C4-2B (cell line): ENCODE measurements around the gene ZNF592.
A peak's percentile ranks its signal among the peaks of the same experiment; 100 is the strongest.

Source experiments
- H3K27ac ChIP-seq: fragments of 450-650 bp; 2 replicates; pipeline ENCODE4 v1.5.1; 2017
- ZFX ChIP-seq: fragments of 450-650 bp; IDR thresholded peaks from 2 replicates; pipeline ENCODE4 v1.6.1; 2017
- TF ChIP-seq, protein P1 (sequence below): fragments of 450-650 bp; conservative IDR thresholded peaks from 2 replicates; pipeline ENCODE4 v1.5.1; 2017; ENCODE audit warnings: mild to moderate bottlenecking

The ZNF592 gene

DNA sequence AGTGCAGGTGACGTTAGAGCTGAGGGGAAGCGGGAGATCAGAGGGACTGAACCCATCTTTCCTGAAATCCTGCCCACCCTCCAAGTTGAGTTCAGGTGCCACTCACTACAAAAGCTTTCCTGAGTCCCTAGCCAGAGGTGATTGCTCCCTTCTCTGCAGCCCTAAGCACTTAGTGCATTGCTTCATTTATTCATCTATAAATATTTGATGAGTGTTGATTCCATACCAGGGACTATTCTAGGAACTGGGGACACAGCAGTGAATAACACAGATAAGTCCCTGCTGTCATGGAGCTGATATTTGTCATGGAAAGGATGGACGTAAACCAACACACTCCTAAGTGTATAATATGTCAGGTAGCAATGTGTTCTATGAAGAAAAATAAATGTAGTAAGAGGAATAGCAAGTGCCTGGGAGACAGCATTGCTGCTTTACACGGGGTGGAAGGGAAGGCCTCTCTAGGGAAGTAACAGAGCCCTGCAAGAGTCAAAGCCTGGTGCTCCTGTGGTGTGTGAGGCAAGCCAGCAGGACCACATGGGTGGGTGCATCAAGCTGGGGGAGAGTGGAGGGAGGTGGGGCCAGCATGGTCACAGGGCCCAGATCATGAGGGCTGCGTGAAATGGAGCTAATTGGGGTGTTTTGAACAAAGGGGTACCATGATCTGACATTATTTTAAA is 87.4 kb downstream of the ZNF592 start:
- TF ChIP-seq, protein P1, sequence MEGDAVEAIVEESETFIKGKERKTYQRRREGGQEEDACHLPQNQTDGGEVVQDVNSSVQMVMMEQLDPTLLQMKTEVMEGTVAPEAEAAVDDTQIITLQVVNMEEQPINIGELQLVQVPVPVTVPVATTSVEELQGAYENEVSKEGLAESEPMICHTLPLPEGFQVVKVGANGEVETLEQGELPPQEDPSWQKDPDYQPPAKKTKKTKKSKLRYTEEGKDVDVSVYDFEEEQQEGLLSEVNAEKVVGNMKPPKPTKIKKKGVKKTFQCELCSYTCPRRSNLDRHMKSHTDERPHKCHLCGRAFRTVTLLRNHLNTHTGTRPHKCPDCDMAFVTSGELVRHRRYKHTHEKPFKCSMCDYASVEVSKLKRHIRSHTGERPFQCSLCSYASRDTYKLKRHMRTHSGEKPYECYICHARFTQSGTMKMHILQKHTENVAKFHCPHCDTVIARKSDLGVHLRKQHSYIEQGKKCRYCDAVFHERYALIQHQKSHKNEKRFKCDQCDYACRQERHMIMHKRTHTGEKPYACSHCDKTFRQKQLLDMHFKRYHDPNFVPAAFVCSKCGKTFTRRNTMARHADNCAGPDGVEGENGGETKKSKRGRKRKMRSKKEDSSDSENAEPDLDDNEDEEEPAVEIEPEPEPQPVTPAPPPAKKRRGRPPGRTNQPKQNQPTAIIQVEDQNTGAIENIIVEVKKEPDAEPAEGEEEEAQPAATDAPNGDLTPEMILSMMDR: no peak
- TF ChIP-seq ZFX: no peak
- H3K27ac ChIP-seq: no peak overlapping the region

DNA sequence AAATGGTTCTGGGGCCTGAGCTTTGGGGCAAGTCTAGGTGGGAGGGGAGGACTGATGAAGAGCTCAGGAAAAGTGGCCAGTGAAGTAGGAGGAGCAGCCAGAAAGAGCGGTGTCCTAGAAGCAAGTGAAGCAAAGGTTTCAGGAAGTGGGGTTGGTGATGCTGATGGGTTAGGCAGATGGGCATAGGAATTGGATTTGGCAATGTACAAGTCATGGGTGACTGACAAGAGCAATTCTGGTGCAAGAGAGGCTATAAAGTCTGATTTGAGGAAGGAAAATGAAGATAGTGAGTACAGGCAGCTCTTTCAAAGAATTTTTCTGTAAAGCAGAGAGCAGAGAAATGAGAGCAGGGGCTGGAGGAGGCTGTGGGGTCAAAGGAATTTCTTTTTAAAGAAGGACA is 88.5 kb downstream of the ZNF592 start:
- H3K27ac ChIP-seq: no peak overlapping the region
- no peak for TF ChIP-seq ZFX

DNA sequence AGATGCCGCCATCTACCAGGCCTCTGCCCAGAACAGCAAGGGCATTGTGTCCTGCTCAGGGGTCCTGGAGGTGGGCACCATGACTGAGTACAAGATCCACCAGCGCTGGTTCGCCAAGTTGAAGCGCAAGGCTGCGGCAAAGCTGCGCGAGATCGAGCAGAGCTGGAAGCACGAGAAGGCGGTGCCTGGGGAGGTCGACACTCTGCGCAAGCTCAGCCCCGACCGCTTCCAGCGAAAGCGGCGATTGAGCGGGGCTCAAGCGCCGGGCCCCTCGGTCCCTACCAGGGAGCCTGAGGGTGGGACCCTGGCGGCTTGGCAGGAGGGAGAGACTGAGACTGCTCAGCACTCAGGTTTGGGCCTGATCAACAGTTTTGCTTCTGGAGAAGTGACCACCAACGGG is 91.3 kb downstream of the ZNF592 start:
- no peak overlapping the region for H3K27ac ChIP-seq
- TF ChIP-seq, protein P1: no peak
- TF ChIP-seq ZFX: no peak

DNA sequence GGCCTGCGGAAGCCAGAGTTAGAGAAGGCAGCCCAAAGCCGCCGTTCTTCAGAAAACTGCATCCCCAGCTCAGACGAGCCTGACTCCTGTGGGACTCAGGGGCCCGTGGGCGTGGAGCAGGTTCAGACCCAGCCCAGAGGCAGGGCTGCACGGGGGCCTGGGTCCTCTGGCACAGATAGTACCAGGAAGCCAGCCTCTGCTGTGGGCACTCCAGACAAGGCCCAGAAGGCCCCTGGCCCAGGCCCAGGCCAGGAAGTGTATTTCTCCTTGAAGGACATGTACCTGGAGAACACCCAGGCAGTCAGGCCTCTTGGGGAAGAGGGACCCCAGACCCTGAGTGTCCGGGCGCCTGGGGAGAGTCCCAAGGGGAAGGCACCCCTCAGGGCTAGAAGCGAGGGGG is 91.9 kb downstream of the ZNF592 start:
- no peak overlapping the region; the same call in 1 of the 2 replicates for H3K27ac ChIP-seq
- TF ChIP-seq ZFX: no peak
- TF ChIP-seq, protein P1: no peak

DNA sequence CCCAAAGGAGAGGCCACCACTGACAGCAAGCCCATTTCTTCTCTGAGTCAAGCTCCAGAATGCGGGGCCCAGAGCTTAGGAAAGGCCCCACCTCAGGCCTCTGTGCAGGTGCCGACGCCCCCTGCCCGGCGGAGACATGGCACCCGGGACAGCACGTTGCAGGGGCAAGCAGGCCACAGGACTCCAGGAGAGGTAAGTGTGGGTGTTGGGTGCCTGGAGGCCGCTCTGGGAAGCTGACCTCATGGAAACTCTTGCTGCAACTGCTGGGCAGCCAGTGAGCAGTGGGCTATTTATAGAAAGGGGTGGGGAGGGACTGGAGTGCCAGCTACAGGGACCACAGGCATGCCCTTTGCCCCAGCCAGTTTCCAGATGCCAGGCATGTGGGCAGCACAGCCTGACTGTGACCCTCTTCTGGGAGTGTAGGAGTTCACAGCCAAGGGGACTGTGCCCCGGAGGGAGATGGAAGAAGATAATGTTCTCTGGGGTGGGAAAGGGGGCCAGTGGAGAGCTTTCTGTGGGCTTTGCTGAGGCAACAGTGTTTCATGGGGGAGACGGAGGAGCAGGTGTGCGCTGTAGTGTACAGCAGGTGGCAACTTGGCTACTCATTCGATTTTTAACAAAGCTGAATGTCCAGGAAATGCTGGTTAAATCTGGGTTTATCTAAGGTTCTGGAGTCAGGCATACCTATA is 92.5 kb downstream of the ZNF592 start:
- TF ChIP-seq ZFX: no peak
- TF ChIP-seq, protein P1: no peak
- H3K27ac ChIP-seq: no peak overlapping the region; the same call in 1 of the 2 replicates

DNA sequence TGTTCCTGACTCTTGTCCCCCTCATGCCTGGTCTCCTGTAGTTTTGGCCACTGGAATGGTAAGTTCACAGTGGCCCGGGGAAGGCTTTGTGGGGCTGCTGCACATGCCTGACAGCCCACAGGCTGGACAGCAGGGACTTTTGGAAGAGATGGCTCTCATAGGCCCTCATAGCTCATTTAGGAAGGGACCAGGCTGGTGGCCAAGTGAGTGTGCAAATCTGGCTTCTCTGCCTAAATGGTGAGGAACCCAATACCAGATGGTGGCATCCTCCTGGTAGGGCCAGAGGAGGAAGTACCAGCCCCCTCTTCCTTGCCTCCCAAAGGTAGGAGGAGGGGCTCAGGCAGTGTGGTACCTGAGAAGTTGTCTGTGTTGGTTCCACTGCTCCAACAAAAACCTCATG is 94.4 kb downstream of the ZNF592 start:
- TF ChIP-seq, protein P1: no peak
- no peak for TF ChIP-seq ZFX
- H3K27ac ChIP-seq: no peak overlapping the region

DNA sequence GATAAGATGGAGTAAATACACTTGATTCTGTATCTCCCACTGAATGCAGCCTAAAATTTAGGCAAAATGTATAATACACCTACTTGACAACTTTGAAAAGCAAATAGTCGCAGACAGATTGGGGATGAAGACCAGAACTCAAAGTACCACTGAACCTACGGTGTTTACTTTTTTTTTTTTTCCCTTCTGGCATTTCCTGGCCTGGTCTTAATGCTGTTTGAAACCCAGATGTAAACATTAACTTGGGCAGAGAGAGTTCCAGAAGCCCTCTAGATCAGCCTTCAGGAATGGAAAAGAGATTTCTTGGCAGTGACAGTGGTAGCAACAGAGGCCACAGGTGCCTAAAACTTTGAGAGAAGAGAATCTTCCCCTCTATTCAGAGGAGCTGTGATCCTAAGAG is 96.6 kb downstream of the ZNF592 start:
- TF ChIP-seq, protein P1: no peak
- no peak for TF ChIP-seq ZFX
- H3K27ac ChIP-seq: peak overlapping the region; percentile 30

DNA sequence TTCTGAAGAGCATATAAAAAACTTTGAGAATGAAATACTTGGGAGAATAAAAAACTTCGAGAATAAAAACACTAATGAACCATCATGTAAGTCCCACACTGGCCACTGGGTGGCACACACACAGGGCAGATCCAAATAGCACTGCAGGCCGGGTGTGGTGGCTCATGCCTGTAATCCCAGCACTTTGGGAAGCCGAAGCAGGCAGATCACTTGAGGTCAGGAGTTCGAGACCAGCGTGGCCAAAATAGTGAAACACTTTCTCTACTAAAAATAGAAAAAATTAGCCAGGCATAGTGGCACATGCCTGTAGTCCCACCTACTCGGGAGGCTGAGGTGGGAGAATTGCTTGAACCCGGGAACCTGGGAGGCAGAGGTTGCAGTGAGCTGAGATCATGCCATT is 97.2 kb downstream of the ZNF592 start:
- H3K27ac ChIP-seq: peak overlapping the region; percentile 25
- TF ChIP-seq, protein P1: peak; percentile 91
